ENCODE measurements around the gene ZNHIT6. TPM values are rescaled to one million over a fixed set of nuclear protein-coding genes. Genes with fewer than 3 reads are reported as not detected.

The ZNHIT6 gene
- total RNA-seq, 1 experiment from 2014 or later, result 14.3 TPM

- no peak overlapping the region for H3K27ac Mint-ChIP-seq
- ChIA-PET POLR2A (no interaction called here), CTCF (interaction anchor here (1.0 kb wide), 1 partner anchor 15 kb away, joined by 3 read pairs; no protein-coding TSS in a partner anchor)
- no peak for ATAC-seq
- TF ChIP-seq TP53 (CRISPR knock-in tag; IDR thresholded peaks at IDR 0.05) (no peak), STAT6 (CRISPR knock-in tag; conservative IDR thresholded peaks at IDR 0.05; ENCODE audit: low read depth) (no peak), AR (CRISPR knock-in tag; IDR thresholded peaks at IDR 0.05) (no peak), ZBTB43 (CRISPR knock-in tag; IDR thresholded peaks at IDR 0.05) (no peak)
- no peak for DNase-seq (ENCODE audit: low spot score)
- H3K4me1 Mint-ChIP-seq, result no peaks in the 10 kb centered on the region
- H3K4me3 Mint-ChIP-seq, result no peak overlapping the region
- no peaks in the 10 kb centered on the region for H3K9me3 Mint-ChIP-seq
- peaks cover 20% of the 10 kb centered on the region for H3K36me3 Mint-ChIP-seq
- no peaks in the 10 kb centered on the region for H3K27me3 Mint-ChIP-seq (ENCODE audit: low read depth)
Observed at GRCh38 chr1:85677656-85678055, 30.6 kb downstream of the ZNHIT6 start.

- Mint-ChIP-seq H3K27me3 (ENCODE audit: low read depth) (no peaks in the 10 kb centered on the region), H3K9me3 (no peaks in the 10 kb centered on the region), H3K4me3 (no peak overlapping the region), H3K27ac (no peak overlapping the region; the same call in 1 of the 2 replicates), H3K36me3 (peaks cover 11% of the 10 kb centered on the region; the same call in 1 of the 2 replicates), H3K4me1 (peaks cover 21% of the 10 kb centered on the region)
- no peak for TF ChIP-seq ZNF532 (CRISPR knock-in tag; IDR thresholded peaks at IDR 0.05; ENCODE audit: borderline replicate concordance)
- no peak for TF ChIP-seq RELA (CRISPR knock-in tag; IDR thresholded peaks at IDR 0.05; ENCODE audit: borderline replicate concordance)
- TF ChIP-seq ERG (CRISPR knock-in tag; IDR thresholded peaks at IDR 0.05), result no peak
- no peak for DNase-seq (ENCODE audit: low spot score)
- ChIA-PET POLR2A (no interaction called here), CTCF (no interaction called here)
- ATAC-seq, result no peak
Observed at GRCh38 chr1:85672031-85672660, 36.1 kb downstream of the ZNHIT6 start.

- Mint-ChIP-seq H3K27ac (no peak overlapping the region; the same call in 1 of the 2 replicates), H3K4me1 (peaks cover 21% of the 10 kb centered on the region), H3K4me3 (no peak overlapping the region), H3K9me3 (no peaks in the 10 kb centered on the region), H3K36me3 (no peaks in the 10 kb centered on the region; the same call in 1 of the 2 replicates), H3K27me3 (ENCODE audit: low read depth) (no peaks in the 10 kb centered on the region)
- CTCF ChIA-PET, result no interaction called here
- DNase-seq (ENCODE audit: low spot score) (no peak), ATAC-seq (no peak)
- POLR2A ChIA-PET, result no interaction called here
- TF ChIP-seq GRHL2 (CRISPR knock-in tag; IDR thresholded peaks at IDR 0.05; ENCODE audit: insufficient replicate concordance, severe bottlenecking) (no peak), GABPB1 (CRISPR knock-in tag; IDR thresholded peaks at IDR 0.05) (no peak), NR1H2 (CRISPR knock-in tag; IDR thresholded peaks at IDR 0.05) (no peak), ZNF423 (CRISPR knock-in tag; IDR thresholded peaks at IDR 0.05) (no peak), ATF2 (CRISPR knock-in tag; IDR thresholded peaks at IDR 0.05; ENCODE audit: borderline replicate concordance, low read depth) (no peak)
Observed at GRCh38 chr1:85665932-85666331, 42.3 kb downstream of the ZNHIT6 start.

Measured in WTC11 (cell line).